H1 (cell line): Measurements from ENCODE around the gene CHMP5. TPM values are rescaled to one million over a fixed set of nuclear protein-coding genes. Genes with fewer than 3 reads are reported as not detected.

Experiments
- CTCF ChIA-PET: fragments of 300-600 bp; sonication (Branson Sonifier 250); formaldehyde crosslinking; loops from one replicate; lab custom pipeline; 2021; ENCODE audit not compliant: partially characterized antibody; lab: Charles Lee
- POLR2A ChIA-PET: fragments of 300-600 bp; sonication (Branson Sonifier 250); formaldehyde crosslinking; loops from one replicate; lab custom pipeline; 2021; ENCODE audit warnings: inconsistent platforms; ENCODE audit not compliant: partially characterized antibody; lab: Charles Lee
- DNase-seq, 2 experiments: peaks; one replicate each; pipeline versions ENCODE4 v3.0.0 to v3.0.0-alpha.2; 2010 to 2022; ENCODE audit warnings: low spot score in 2 of 2, low read depth in 1 of 2, mixed read lengths in 1 of 2
- FAIRE-seq: peaks from 2 replicates; lab custom pipeline; 2011; peaks lifted over from hg19 to GRCh38; lab: Jason Lieb, UNC
- H2AFZ ChIP-seq: 2 replicates; pipeline ENCODE4 v1.8.1; 2012; ENCODE audit warnings: low read length, inconsistent platforms
- H2AK5ac ChIP-seq: 2 replicates; pipeline ENCODE4 v1.6.1; 2013; ENCODE audit warnings: low read depth, low read length
- H2BK120ac ChIP-seq: replicated peaks from 2 replicates; pipeline ENCODE3; 2013; ENCODE audit warnings: low read depth, low read length, inconsistent platforms
- H2BK12ac ChIP-seq: 2 replicates; pipeline ENCODE4 v1.6.1; 2013; ENCODE audit warnings: low read depth, low read length
- H2BK15ac ChIP-seq: 2 replicates; pipeline ENCODE4 v1.6.1; 2013; ENCODE audit warnings: low read length
- H2BK20ac ChIP-seq: 2 replicates; pipeline ENCODE4 v1.6.1; 2013; ENCODE audit warnings: low read length
- H2BK5ac ChIP-seq: 2 replicates; pipeline ENCODE4 v1.6.1; 2013; ENCODE audit warnings: low read depth, low read length
- H3K14ac ChIP-seq: 2 replicates; pipeline ENCODE4 v1.6.1; 2013; ENCODE audit warnings: inconsistent platforms; ENCODE audit not compliant: insufficient read length
- H3K18ac ChIP-seq: 2 replicates; pipeline ENCODE4 v1.6.1; 2013; ENCODE audit warnings: low read length; ENCODE audit errors: extremely low read depth
- H3K23ac ChIP-seq: 2 replicates; pipeline ENCODE4 v1.6.1; 2013; ENCODE audit warnings: inconsistent platforms; ENCODE audit not compliant: insufficient read length
- H3K23me2 ChIP-seq: 2 replicates; pipeline ENCODE4 v1.6.1; 2013; ENCODE audit warnings: low read depth, low read length
- H3K27ac ChIP-seq: 2 replicates; pipeline ENCODE4 v1.6.1; 2011; ENCODE audit warnings: low read depth, low read length, inconsistent platforms
- H3K27me3 ChIP-seq, 4 experiments: replicated peaks in 1 of 4; 1 replicate in 1 of 4; 2 replicates in 3 of 4; pipeline versions ENCODE4 v1.6.1 to v1.8.1; 2011 to 2013; ENCODE audit warnings: low read length in 3 of 4, mild to moderate bottlenecking in 3 of 4, inconsistent platforms in 2 of 4, mixed read lengths in 2 of 4, moderate library complexity in 1 of 4; ENCODE audit not compliant: control insufficient read depth in 3 of 4, insufficient read depth in 3 of 4; ENCODE audit errors: extremely low read depth in 1 of 4
- H3K36me3 ChIP-seq, 4 experiments: 2 replicates each; pipeline versions ENCODE4 v1.6.1 to v1.8.1; 2011 to 2013; ENCODE audit warnings: mild to moderate bottlenecking in 4 of 4, low read length in 3 of 4, moderate library complexity in 2 of 4, control low read depth in 1 of 4, inconsistent platforms in 1 of 4; ENCODE audit not compliant: insufficient read depth in 4 of 4, control insufficient read depth in 2 of 4
- H3K4ac ChIP-seq: replicated peaks from 2 replicates; pipeline ENCODE3; 2013; ENCODE audit warnings: low read length, low read depth, mixed read lengths, inconsistent platforms; ENCODE audit not compliant: insufficient read length
- H3K4me1 ChIP-seq, 4 experiments: replicated peaks in 1 of 4; 1 replicate in 1 of 4; 2 replicates in 3 of 4; pipeline versions ENCODE4 v1.6.1 to v1.8.1; 2011 to 2013; ENCODE audit warnings: low read length in 3 of 4, inconsistent platforms in 2 of 4, mixed read lengths in 1 of 4; ENCODE audit not compliant: insufficient read depth in 4 of 4, control insufficient read depth in 3 of 4
- H3K4me2 ChIP-seq, 2 experiments: 2 replicates each; pipeline versions ENCODE4 v1.6.1 to v1.8.1; 2011 to 2013; ENCODE audit warnings: low read depth in 2 of 2, low read length in 2 of 2, control low read depth in 1 of 2, inconsistent platforms in 1 of 2, mild to moderate bottlenecking in 1 of 2; ENCODE audit not compliant: insufficient read depth in 1 of 2
- H3K4me3 ChIP-seq, 4 experiments: fragments of 200-600, 300-600 bp in 1 of 4; sonication (generic), shearing (Covaris generic), sonication (Bioruptor Twin) in 1 of 4; 2 replicates each; pipeline versions ENCODE4 v1.5.1 to v1.8.1; 2011 to 2016; ENCODE audit warnings: low read length in 4 of 4, low read depth in 3 of 4, control low read depth in 2 of 4, inconsistent platforms in 2 of 4, mild to moderate bottlenecking in 2 of 4, mixed read lengths in 1 of 4, moderate library complexity in 1 of 4; ENCODE audit not compliant: insufficient read depth in 2 of 4; ENCODE audit errors: extremely low read depth in 1 of 4
- H3K56ac ChIP-seq: replicated peaks from 2 replicates; pipeline ENCODE3; 2013; ENCODE audit warnings: low read depth, mild to moderate bottlenecking, mixed read lengths, low read length, inconsistent platforms; ENCODE audit not compliant: insufficient read length
- H3K79me1 ChIP-seq: 2 replicates; pipeline ENCODE4 v1.6.1; 2013; ENCODE audit warnings: low read depth, low read length, control low read depth
- H3K79me2 ChIP-seq, 2 experiments: 2 replicates each; pipeline versions ENCODE4 v1.6.1 to v1.8.1; 2012 to 2013; ENCODE audit warnings: low read length in 2 of 2, mild to moderate bottlenecking in 2 of 2, inconsistent platforms in 1 of 2; ENCODE audit not compliant: insufficient read depth in 2 of 2, control insufficient read depth in 1 of 2
- H3K9ac ChIP-seq, 4 experiments: replicated peaks in 1 of 4; 1 replicate in 1 of 4; 2 replicates in 3 of 4; pipeline versions ENCODE4 v1.6.1 to v1.8.1; 2011 to 2013; ENCODE audit warnings: low read depth in 3 of 4, low read length in 3 of 4, control low read depth in 2 of 4, mild to moderate bottlenecking in 2 of 4, moderate library complexity in 2 of 4, inconsistent platforms in 1 of 4; ENCODE audit errors: extremely low read depth in 1 of 4
- H3K9me3 ChIP-seq, 2 experiments: 2 replicates each; pipeline versions ENCODE4 v1.6.1 to v1.8.1; 2012 to 2013; ENCODE audit warnings: mild to moderate bottlenecking in 2 of 2, moderate library complexity in 2 of 2, control low read depth in 1 of 2, inconsistent platforms in 1 of 2, low read depth in 1 of 2, low read length in 1 of 2, mixed read lengths in 1 of 2; ENCODE audit not compliant: insufficient read depth in 2 of 2
- H4K20me1 ChIP-seq, 2 experiments: replicated peaks in 1 of 2; 2 replicates each; pipeline versions ENCODE3 to v1.8.1; 2011 to 2013; ENCODE audit warnings: inconsistent platforms in 2 of 2, low read length in 2 of 2, mild to moderate bottlenecking in 1 of 2; ENCODE audit not compliant: insufficient read depth in 2 of 2, control insufficient read depth in 1 of 2
- H4K5ac ChIP-seq: 2 replicates; pipeline ENCODE4 v1.6.1; 2013; ENCODE audit warnings: low read length, low read depth, mixed read lengths, inconsistent platforms; ENCODE audit not compliant: insufficient read length
- H4K8ac ChIP-seq: 2 replicates; pipeline ENCODE4 v1.8.0; 2013; ENCODE audit warnings: mild to moderate bottlenecking, moderate library complexity, low read length, inconsistent platforms; ENCODE audit not compliant: insufficient read depth; ENCODE audit errors: extremely low read depth
- H4K91ac ChIP-seq: replicated peaks from 2 replicates; pipeline ENCODE3; 2013; ENCODE audit warnings: low read length, mixed read lengths, inconsistent platforms; ENCODE audit not compliant: insufficient read length
- ATF3 ChIP-seq: IDR thresholded peaks from 2 replicates; pipeline ENCODE4 v1.6.1; 2011; ENCODE audit warnings: low read depth, mild to moderate bottlenecking, low read length; ENCODE audit not compliant: insufficient read depth
- BACH1 ChIP-seq: IDR thresholded peaks from 2 replicates; pipeline ENCODE4 v1.6.1; 2012; ENCODE audit warnings: low read length, improper control_type of control experiment
- EGR1 ChIP-seq: IDR thresholded peaks from 2 replicates; pipeline ENCODE4 v1.6.1; 2011; ENCODE audit warnings: low read depth, low read length, borderline replicate concordance
- KDM5A ChIP-seq: fragments of 200-600 bp; IDR thresholded peaks from 2 replicates; pipeline ENCODE4 v1.7.1; 2012; ENCODE audit warnings: mild to moderate bottlenecking, low read length, inconsistent platforms, mixed read lengths
- polyA plus RNA-seq, 7 experiments: library from polyadenylated mRNA; depleted of rRNA in 3 of 7; stranded (reverse) in 5 of 7; unstranded in 2 of 7; fragments of >200 nt in 5 of 7; fragments of 200-250 nt in 2 of 7; gene quantifications; 1 replicate in 5 of 7; 2 replicates in 1 of 7; 4 replicates in 1 of 7; pipeline versions ENCODE4 v1.2.1 to v1.2.3, GENCODE V29; 2011 to 2013; ENCODE audit warnings: missing spikeins in 2 of 7, mixed read lengths in 2 of 7
- total RNA-seq: library from RNA; stranded (reverse); fragmentation: NEBNext Ultra II Directional; extraction: Animal tissue kit (Norgen Biotek cat#: 25700); gene quantifications from 2 replicates; pipeline ENCODE4 v1.2.1, GENCODE V29; 2021

CHMP5 gene
- total and polyA plus RNA-seq, 2 of the 8 experiments (the other 6 are each of a cell fraction or from before 2014, with no cell fraction given), result 25.0 to 47.3 TPM

- H3K79me1 ChIP-seq, result 0 out of 2 replicates have a peak, but pooled peaks cover 4% of the 10 kb centered on the region
- H2AK5ac ChIP-seq, result no peak overlapping the region
- no peak overlapping the region for H2BK120ac ChIP-seq
- no peak overlapping the region for H3K18ac ChIP-seq
- TF ChIP-seq BACH1 (no peak), EGR1 (no peak), ATF3 (no peak), KDM5A (no peak)
- H3K4ac ChIP-seq, result no peak overlapping the region
- ChIA-PET CTCF (no interaction called here), POLR2A (no interaction called here)
- H3K4me3 ChIP-seq, result no peak overlapping the region
- H4K5ac ChIP-seq, result no peak overlapping the region
- H4K8ac ChIP-seq, result no peak overlapping the region
- H3K36me3 ChIP-seq, result peaks cover 4 to 37% (median 20%) of the 10 kb centered on the region in 4 experiments
- H3K4me2 ChIP-seq, result no peak overlapping the region
- H2BK5ac ChIP-seq, result no peak overlapping the region
- no peak overlapping the region for H2BK12ac ChIP-seq
- peaks cover 0 to 2% (median 2%) of the 10 kb centered on the region in 4 experiments; a peak in 2 of 7 replicates for H3K4me1 ChIP-seq
- no peak overlapping the region for H2BK15ac ChIP-seq
- no peaks in the 10 kb centered on the region for H4K20me1 ChIP-seq
- no peak overlapping the region for H3K23ac ChIP-seq
- no peak overlapping the region for H3K9ac ChIP-seq
- no peak overlapping the region for H2AFZ ChIP-seq
- H3K23me2 ChIP-seq, result peaks cover 13% of the 10 kb centered on the region
- FAIRE-seq (no peak), DNase-seq (no peak)
- H3K56ac ChIP-seq, result no peak overlapping the region
- no peak overlapping the region for H3K14ac ChIP-seq
- H4K91ac ChIP-seq, result no peak overlapping the region
- H3K9me3 ChIP-seq, result no peaks in the 10 kb centered on the region
- H3K79me2 ChIP-seq, result peaks cover 10 to 31% of the 10 kb centered on the region in 2 experiments
- no peaks in the 10 kb centered on the region for H3K27me3 ChIP-seq
- no peak overlapping the region for H2BK20ac ChIP-seq
- no peak overlapping the region for H3K27ac ChIP-seq
Observed at GRCh38 chr9:33267151-33267767, 2.4 kb downstream of the CHMP5 start.
